MM.1S (cell line): Measurements from ENCODE around the gene CRYBA4.

Experiments used
- DNase-seq: peaks from one replicate; pipeline ENCODE4 v3.0.0-alpha.2; 2015
- H2AFZ ChIP-seq: fragments of 300-600 bp; sonication (generic); 2 replicates; pipeline ENCODE4 v1.6.0; 2016; ENCODE audit warnings: antibody characterized with exemption, low read length
- H3F3A ChIP-seq: fragments of 300-600 bp; sonication (generic); 2 replicates; pipeline ENCODE4 v1.6.1; 2016; ENCODE audit warnings: mild to moderate bottlenecking, antibody characterized with exemption, low read length, moderate library complexity, mixed read lengths; ENCODE audit not compliant: insufficient read depth
- H3K27ac ChIP-seq: fragments of 300-600 bp; sonication (generic); 2 replicates; pipeline ENCODE4 v1.5.1; 2016; ENCODE audit warnings: mild to moderate bottlenecking, low read length
- H3K27me3 ChIP-seq: fragments of 300-600 bp; sonication (generic); replicated peaks from 2 replicates; pipeline ENCODE4 v1.6.0; 2016; ENCODE audit warnings: low read length; ENCODE audit not compliant: insufficient read depth
- H3K36me3 ChIP-seq: fragments of 300-600 bp; sonication (generic); replicated peaks from 2 replicates; pipeline ENCODE4 v1.6.1; 2016; ENCODE audit warnings: mild to moderate bottlenecking, low read length, mixed read lengths; ENCODE audit not compliant: insufficient read depth
- H3K4me1 ChIP-seq: fragments of 300-600 bp; sonication (generic); 2 replicates; pipeline ENCODE4 v1.6.1; 2016; ENCODE audit warnings: low read length, mixed read lengths
- H3K4me2 ChIP-seq: fragments of 300-600 bp; sonication (generic); 2 replicates; pipeline ENCODE4 v1.6.0; 2016; ENCODE audit warnings: low read depth, low read length
- H3K4me3 ChIP-seq: fragments of 300-600 bp; sonication (generic); 2 replicates; pipeline ENCODE4 v1.5.1; 2016; ENCODE audit warnings: low read length, mixed read lengths
- H3K79me2 ChIP-seq: fragments of 300-600 bp; sonication (generic); 2 replicates; pipeline ENCODE4 v1.6.1; 2016; ENCODE audit warnings: mixed run types, low read length, mixed read lengths
- H3K9ac ChIP-seq: fragments of 300-600 bp; sonication (generic); 2 replicates; pipeline ENCODE4 v1.6.1; 2016; ENCODE audit warnings: low read length, mixed read lengths
- H3K9me2 ChIP-seq: fragments of 300-600 bp; sonication (generic); replicated peaks from 2 replicates; pipeline ENCODE4 v1.6.1; 2016; ENCODE audit warnings: mild to moderate bottlenecking, low read length, mixed read lengths; ENCODE audit not compliant: insufficient read depth
- H3K9me3 ChIP-seq: fragments of 300-600 bp; sonication (generic); replicated peaks from 2 replicates; pipeline ENCODE4 v1.6.1; 2016; ENCODE audit warnings: mild to moderate bottlenecking, low read length, mixed read lengths; ENCODE audit not compliant: insufficient read depth
- H4K20me1 ChIP-seq: fragments of 300-600 bp; sonication (generic); 2 replicates; pipeline ENCODE4 v1.6.1; 2016; ENCODE audit warnings: mild to moderate bottlenecking, low read length, moderate library complexity, mixed read lengths; ENCODE audit not compliant: insufficient read depth
- EZH2 ChIP-seq: fragments of 300-600 bp; sonication (generic); optimal IDR thresholded peaks from 2 replicates; pipeline ENCODE3; 2017; ENCODE audit warnings: low read depth, mild to moderate bottlenecking, antibody characterized with exemption, low read length, mixed read lengths
- EZH2phosphoT487 ChIP-seq: fragments of 300-600 bp; sonication (generic); IDR thresholded peaks from 2 replicates; pipeline ENCODE4 v1.6.1; 2018; ENCODE audit warnings: antibody characterized with exemption, low read length
- TF ChIP-seq, protein P1 (sequence below): fragments of 300-600 bp; sonication (generic); IDR thresholded peaks from 2 replicates; pipeline ENCODE4 v1.5.1; 2016; ENCODE audit warnings: antibody characterized with exemption, low read length, mixed read lengths

CRYBA4 gene

DNA sequence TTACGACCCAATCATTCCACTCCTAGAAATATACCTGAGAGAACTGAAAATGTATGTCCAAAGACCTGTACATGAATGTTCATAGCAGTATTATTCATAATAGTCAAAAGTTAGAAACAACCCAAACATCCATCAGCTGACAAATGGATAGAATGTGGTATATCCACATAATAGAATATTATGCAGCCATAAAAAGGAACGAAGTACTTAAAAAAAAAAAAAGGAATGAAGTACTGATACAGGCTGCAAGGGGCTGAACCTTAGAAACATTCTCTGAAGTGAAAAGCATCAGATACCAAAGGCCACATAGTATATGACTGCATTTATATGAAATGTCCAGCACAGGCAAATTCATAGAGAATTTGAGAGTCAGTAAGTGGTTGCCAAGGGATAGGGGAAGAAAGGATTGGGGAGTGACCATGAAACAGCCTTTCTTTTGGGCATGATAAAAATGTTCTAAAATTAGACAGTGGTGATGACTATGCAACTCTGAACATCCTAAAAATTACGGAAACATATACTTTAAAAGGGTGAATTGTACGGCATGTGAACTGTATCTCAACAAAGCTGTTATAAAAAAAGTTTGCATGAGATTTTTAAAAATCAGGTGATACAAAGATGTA is 33.7 kb upstream of the CRYBA4 start:
- Histone ChIP-seq H3K4me2 (peak overlapping the region; percentile 94), H3K4me1 (peaks cover 44% of the 10 kb centered on the region), H2AFZ (no peak overlapping the region), H3K9me2 (no peaks in the 10 kb centered on the region), H3K9ac (peak overlapping the region; percentile 98), H3K36me3 (no peaks in the 10 kb centered on the region), H3K27me3 (no peaks in the 10 kb centered on the region), H3K4me3 (peak overlapping the region; percentile 76), H3K79me2 (peaks cover 67% of the 10 kb centered on the region), H4K20me1 (peaks cover 7% of the 10 kb centered on the region; the same call in 1 of the 2 replicates), H3F3A (peaks cover 48% of the 10 kb centered on the region), H3K27ac (peak overlapping the region; percentile 70), H3K9me3 (no peaks in the 10 kb centered on the region)
- TF ChIP-seq EZH2 (no peak), EZH2phosphoT487 (no peak)
- TF ChIP-seq, protein P1, sequence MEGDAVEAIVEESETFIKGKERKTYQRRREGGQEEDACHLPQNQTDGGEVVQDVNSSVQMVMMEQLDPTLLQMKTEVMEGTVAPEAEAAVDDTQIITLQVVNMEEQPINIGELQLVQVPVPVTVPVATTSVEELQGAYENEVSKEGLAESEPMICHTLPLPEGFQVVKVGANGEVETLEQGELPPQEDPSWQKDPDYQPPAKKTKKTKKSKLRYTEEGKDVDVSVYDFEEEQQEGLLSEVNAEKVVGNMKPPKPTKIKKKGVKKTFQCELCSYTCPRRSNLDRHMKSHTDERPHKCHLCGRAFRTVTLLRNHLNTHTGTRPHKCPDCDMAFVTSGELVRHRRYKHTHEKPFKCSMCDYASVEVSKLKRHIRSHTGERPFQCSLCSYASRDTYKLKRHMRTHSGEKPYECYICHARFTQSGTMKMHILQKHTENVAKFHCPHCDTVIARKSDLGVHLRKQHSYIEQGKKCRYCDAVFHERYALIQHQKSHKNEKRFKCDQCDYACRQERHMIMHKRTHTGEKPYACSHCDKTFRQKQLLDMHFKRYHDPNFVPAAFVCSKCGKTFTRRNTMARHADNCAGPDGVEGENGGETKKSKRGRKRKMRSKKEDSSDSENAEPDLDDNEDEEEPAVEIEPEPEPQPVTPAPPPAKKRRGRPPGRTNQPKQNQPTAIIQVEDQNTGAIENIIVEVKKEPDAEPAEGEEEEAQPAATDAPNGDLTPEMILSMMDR: no peak
- no peak for DNase-seq

DNA sequence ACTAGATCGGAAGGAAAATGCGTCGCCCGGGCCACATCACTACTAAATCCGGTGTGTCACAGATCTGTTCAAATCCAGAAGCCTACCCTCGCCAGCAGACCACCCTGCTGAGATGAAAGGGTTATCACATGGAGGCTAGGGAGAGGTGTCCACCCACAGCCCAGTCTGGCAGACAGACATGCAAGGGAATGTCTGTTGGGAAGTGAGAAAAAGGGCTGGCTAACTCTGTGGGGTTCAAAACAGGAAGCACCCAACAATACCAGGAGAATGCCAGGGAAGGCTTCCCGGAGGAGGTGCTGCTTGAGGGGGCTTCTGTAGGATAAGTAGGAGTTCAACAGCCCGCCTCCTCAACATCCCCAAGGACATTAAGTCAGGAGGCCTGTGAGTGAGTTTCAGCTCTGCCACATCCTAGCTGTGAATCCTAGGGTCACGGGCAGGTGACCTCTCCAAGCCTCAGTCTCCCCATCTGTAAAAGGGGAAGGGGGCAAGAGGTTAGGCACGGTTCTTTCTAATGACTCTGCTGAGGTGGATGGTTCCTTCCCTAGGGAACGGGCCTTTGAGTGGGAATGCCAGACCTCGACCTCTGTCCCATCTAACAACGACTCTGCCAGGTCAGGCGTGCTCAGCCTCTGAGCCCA is 32.9 kb upstream of the CRYBA4 start:
- Histone ChIP-seq H3K9ac (peak overlapping the region; percentile 98), H3K27me3 (no peaks in the 10 kb centered on the region), H4K20me1 (peaks cover 7% of the 10 kb centered on the region; the same call in 1 of the 2 replicates), H3K4me1 (peaks cover 50% of the 10 kb centered on the region), H3K36me3 (no peaks in the 10 kb centered on the region), H3K27ac (peak overlapping the region; percentile 70), H3K4me3 (peak overlapping the region; percentile 76), H3K4me2 (peak overlapping the region; percentile 94), H3F3A (peaks cover 55% of the 10 kb centered on the region), H3K79me2 (peaks cover 59% of the 10 kb centered on the region), H3K9me2 (no peaks in the 10 kb centered on the region), H2AFZ (no peak overlapping the region), H3K9me3 (no peaks in the 10 kb centered on the region)
- TF ChIP-seq EZH2phosphoT487: no peak
- TF ChIP-seq EZH2: no peak
- TF ChIP-seq, protein P1: no peak
- no peak for DNase-seq

DNA sequence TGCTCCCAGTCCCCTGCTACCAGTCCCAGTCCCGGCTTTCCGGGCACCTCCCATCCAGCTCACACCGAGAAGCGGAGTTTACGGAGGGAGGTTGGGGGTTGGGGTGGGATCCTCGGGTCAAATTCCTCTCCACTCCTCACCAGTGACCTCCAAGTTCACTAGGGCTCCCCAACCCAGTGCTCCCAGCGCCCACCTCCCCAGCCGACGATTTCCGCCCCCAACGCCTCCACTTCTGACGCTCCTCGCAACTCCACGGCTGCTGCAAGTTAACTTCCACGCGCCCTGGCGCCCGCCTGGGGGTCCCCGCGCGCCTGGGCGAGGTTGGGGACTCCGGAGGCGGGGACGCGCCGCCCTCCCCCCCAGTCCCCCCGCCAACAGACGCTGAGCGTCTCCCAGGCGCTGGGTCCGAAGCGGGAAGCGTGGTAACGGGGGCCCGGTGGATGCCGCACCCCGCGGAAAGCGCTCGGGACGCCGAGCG is 32.4 kb upstream of the CRYBA4 start:
- H3K4me2 ChIP-seq: peak overlapping the region; percentile 94
- no peak for DNase-seq
- no peaks in the 10 kb centered on the region for H3K9me3 ChIP-seq
- H2AFZ ChIP-seq: no peak overlapping the region
- H3K27ac ChIP-seq: peak overlapping the region; percentile 70
- H3K4me3 ChIP-seq: peak overlapping the region; percentile 76
- peaks cover 5% of the 10 kb centered on the region; the same call in 1 of the 2 replicates for H4K20me1 ChIP-seq
- peak overlapping the region; percentile 98 for H3K9ac ChIP-seq
- H3K79me2 ChIP-seq: peaks cover 54% of the 10 kb centered on the region
- peaks cover 60% of the 10 kb centered on the region for H3F3A ChIP-seq
- TF ChIP-seq EZH2phosphoT487 (no peak), EZH2 (no peak)
- TF ChIP-seq, protein P1: no peak
- no peaks in the 10 kb centered on the region for H3K9me2 ChIP-seq
- no peaks in the 10 kb centered on the region for H3K27me3 ChIP-seq
- no peaks in the 10 kb centered on the region for H3K36me3 ChIP-seq
- peaks cover 56% of the 10 kb centered on the region for H3K4me1 ChIP-seq
